ENCODE results near the gene SLC26A11.
A peak's percentile ranks its signal among the peaks of the same experiment; 100 is the strongest.

The SLC26A11 gene

GRCh38 chr17:80183581-80184422 is 36.4 kb upstream of the SLC26A11 start:
- no peak for DNase-seq (ENCODE audit: low read depth)
- no peak overlapping the region for H3K4me3 ChIP-seq (ENCODE audit: low read length)
- H3K9me3 ChIP-seq (ENCODE audit: control insufficient read depth, low read length) = no peaks in the 10 kb centered on the region
- H3K9ac ChIP-seq (ENCODE audit: low read length) = no peak overlapping the region
- H3K4me1 ChIP-seq (ENCODE audit: control insufficient read depth, insufficient read depth, low read length) = peaks cover 14% of the 10 kb centered on the region
- H3K36me3 ChIP-seq (ENCODE audit: control insufficient read depth, insufficient read depth, low read length, severe bottlenecking) = no peaks in the 10 kb centered on the region
- H3K27me3 ChIP-seq (replicated peaks; ENCODE audit: control insufficient read depth, insufficient read depth, low read length) = peaks cover 17% of the 10 kb centered on the region

DNA sequence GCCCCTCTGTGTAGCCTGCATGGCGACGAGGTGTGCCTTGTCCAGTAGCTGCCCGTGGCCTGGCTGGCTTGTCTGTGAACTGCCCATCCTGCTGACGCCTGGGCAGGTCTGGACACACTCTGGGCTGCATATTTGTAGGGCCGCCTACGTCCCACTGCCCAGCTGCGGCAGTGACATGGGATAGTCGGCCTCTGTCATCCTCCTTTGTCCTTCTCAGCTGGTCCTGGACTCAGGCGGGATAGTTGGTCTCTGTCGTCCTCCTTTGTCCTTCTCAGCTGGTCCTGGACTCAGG is 35.9 kb upstream of the SLC26A11 start:
- Histone ChIP-seq H3K27me3 (replicated peaks; ENCODE audit: control insufficient read depth, insufficient read depth, low read length) (peaks cover 16% of the 10 kb centered on the region), H3K9me3 (ENCODE audit: control insufficient read depth, low read length) (no peaks in the 10 kb centered on the region), H3K9ac (ENCODE audit: low read length) (no peak overlapping the region), H3K4me3 (ENCODE audit: low read length) (no peak overlapping the region), H3K4me1 (ENCODE audit: control insufficient read depth, insufficient read depth, low read length) (peaks cover 14% of the 10 kb centered on the region), H3K36me3 (ENCODE audit: control insufficient read depth, insufficient read depth, low read length, severe bottlenecking) (no peaks in the 10 kb centered on the region)
- DNase-seq (ENCODE audit: low read depth) = no peak

DNA sequence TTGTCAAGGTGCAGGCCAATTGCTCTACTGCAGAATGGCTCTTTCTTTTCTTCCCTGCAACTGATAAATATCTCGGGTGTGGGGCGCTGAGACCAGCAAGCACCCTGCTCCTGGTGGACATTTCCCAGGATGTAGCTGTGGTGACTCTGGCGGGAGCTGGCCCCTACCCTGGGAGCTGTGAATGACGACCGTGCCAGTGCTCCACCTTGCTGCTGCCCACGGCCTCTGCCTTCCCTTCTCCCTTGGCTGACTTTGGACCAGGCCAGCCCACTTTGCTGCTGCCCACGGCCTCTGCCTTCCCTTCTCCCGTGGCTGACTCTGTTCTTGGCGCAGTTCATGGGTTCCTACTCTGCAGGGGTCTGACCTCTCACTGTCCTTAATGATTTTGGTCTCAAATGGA is 34.3 kb upstream of the SLC26A11 start:
- Histone ChIP-seq H3K36me3 (ENCODE audit: control insufficient read depth, insufficient read depth, low read length, severe bottlenecking) (no peaks in the 10 kb centered on the region), H3K4me3 (ENCODE audit: low read length) (no peak overlapping the region), H3K4me1 (ENCODE audit: control insufficient read depth, insufficient read depth, low read length) (peaks cover 14% of the 10 kb centered on the region), H3K9ac (ENCODE audit: low read length) (no peak overlapping the region), H3K9me3 (ENCODE audit: control insufficient read depth, low read length) (no peaks in the 10 kb centered on the region), H3K27me3 (replicated peaks; ENCODE audit: control insufficient read depth, insufficient read depth, low read length) (peaks cover 16% of the 10 kb centered on the region)
- no peak for DNase-seq (ENCODE audit: low read depth)

- Histone ChIP-seq H3K27me3 (replicated peaks; ENCODE audit: control insufficient read depth, insufficient read depth, low read length) (peaks cover 27% of the 10 kb centered on the region), H3K36me3 (ENCODE audit: control insufficient read depth, insufficient read depth, low read length, severe bottlenecking) (no peaks in the 10 kb centered on the region), H3K4me1 (ENCODE audit: control insufficient read depth, insufficient read depth, low read length) (peaks cover 14% of the 10 kb centered on the region), H3K9me3 (ENCODE audit: control insufficient read depth, low read length) (no peaks in the 10 kb centered on the region), H3K9ac (ENCODE audit: low read length) (peak overlapping the region; percentile 78), H3K4me3 (ENCODE audit: low read length) (peak overlapping the region; percentile 79)
- no peak for DNase-seq (ENCODE audit: low read depth)
Measured at GRCh38 chr17:80187090-80187489, 33.1 kb upstream of the SLC26A11 start.

DNA sequence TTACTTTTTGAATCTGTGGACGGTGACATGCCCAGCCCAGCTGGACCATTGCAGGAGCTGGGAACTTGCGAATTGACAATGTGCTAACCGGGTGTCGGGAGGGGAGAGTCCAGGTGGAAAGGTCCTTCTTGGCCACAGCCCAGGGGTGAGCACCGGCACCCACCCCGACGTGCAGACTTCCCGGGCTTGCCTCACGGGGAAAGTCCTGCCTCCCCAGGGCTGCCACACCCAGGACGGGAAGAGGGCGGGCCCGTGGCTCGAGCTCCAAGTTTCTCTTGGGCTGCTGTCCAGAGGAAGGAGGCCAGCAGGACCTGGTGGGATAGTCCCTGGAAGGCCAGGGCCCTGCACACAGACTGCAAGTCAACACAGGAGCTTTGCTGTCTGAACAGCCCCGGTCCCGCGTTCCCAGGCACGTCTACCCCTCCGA is 32.7 kb upstream of the SLC26A11 start:
- H3K27me3 ChIP-seq (replicated peaks; ENCODE audit: control insufficient read depth, insufficient read depth, low read length) = peaks cover 31% of the 10 kb centered on the region
- H3K9ac ChIP-seq (ENCODE audit: low read length) = peak overlapping the region; percentile 78
- H3K36me3 ChIP-seq (ENCODE audit: control insufficient read depth, insufficient read depth, low read length, severe bottlenecking) = no peaks in the 10 kb centered on the region
- H3K4me3 ChIP-seq (ENCODE audit: low read length) = peak overlapping the region; percentile 79
- peaks cover 14% of the 10 kb centered on the region for H3K4me1 ChIP-seq (ENCODE audit: control insufficient read depth, insufficient read depth, low read length)
- DNase-seq (ENCODE audit: low read depth) = no peak
- no peaks in the 10 kb centered on the region for H3K9me3 ChIP-seq (ENCODE audit: control insufficient read depth, low read length)

DNA sequence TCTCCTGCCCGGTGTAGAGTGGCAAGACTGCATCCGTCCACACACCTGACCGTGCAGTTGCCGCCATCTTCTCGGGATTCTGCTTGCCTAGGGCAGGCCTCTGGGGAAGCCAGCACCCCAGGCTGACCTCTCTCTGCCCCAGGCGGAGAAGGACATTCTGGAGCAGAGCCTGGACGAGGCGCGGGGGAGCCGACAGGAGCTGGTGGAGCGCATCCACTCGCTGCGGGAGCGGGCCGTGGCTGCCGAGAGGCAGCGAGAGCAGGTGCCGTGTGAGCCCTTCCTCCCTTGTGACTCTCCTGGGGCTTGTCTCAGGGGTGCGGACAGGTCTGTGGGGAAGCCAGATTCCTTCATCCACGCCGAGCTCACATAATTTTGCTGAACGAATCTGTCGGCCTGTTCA is 30.6 kb upstream of the SLC26A11 start:
- Histone ChIP-seq H3K36me3 (ENCODE audit: control insufficient read depth, insufficient read depth, low read length, severe bottlenecking) (no peaks in the 10 kb centered on the region), H3K4me3 (ENCODE audit: low read length) (no peak overlapping the region), H3K27me3 (replicated peaks; ENCODE audit: control insufficient read depth, insufficient read depth, low read length) (peaks cover 46% of the 10 kb centered on the region), H3K9ac (ENCODE audit: low read length) (no peak overlapping the region), H3K9me3 (ENCODE audit: control insufficient read depth, low read length) (no peaks in the 10 kb centered on the region), H3K4me1 (ENCODE audit: control insufficient read depth, insufficient read depth, low read length) (peaks cover 14% of the 10 kb centered on the region)
- no peak for DNase-seq (ENCODE audit: low read depth)

GRCh38 chr17:80190716-80191115 is 29.5 kb upstream of the SLC26A11 start:
- Histone ChIP-seq H3K4me3 (ENCODE audit: low read length) (no peak overlapping the region), H3K9ac (ENCODE audit: low read length) (no peak overlapping the region), H3K27me3 (replicated peaks; ENCODE audit: control insufficient read depth, insufficient read depth, low read length) (peaks cover 50% of the 10 kb centered on the region), H3K4me1 (ENCODE audit: control insufficient read depth, insufficient read depth, low read length) (peaks cover 14% of the 10 kb centered on the region), H3K36me3 (ENCODE audit: control insufficient read depth, insufficient read depth, low read length, severe bottlenecking) (no peaks in the 10 kb centered on the region), H3K9me3 (ENCODE audit: control insufficient read depth, low read length) (no peaks in the 10 kb centered on the region)
- DNase-seq (ENCODE audit: low read depth) = no peak

DNA sequence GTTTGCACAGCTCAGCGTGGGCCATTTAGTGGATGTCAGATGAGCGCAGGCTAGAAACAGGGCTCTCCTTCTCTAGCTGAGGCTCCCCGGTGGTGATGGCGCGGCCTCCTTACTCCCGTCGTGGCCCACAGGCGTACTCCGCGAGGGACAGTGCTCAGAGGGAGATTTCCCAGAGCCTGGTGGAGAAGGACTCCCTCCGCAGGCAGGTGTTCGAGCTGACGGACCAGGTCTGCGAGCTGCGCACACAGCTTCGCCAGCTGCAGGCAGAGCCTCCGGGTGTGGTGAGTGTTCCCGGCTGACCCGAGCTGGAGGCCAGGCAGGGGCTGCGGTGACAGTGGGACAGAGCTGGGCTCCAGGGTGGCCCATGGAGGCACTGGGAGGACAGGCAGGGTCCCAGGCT is 29.0 kb upstream of the SLC26A11 start:
- no peak for DNase-seq (ENCODE audit: low read depth)
- H3K4me1 ChIP-seq (ENCODE audit: control insufficient read depth, insufficient read depth, low read length) = peaks cover 14% of the 10 kb centered on the region
- no peaks in the 10 kb centered on the region for H3K9me3 ChIP-seq (ENCODE audit: control insufficient read depth, low read length)
- H3K9ac ChIP-seq (ENCODE audit: low read length) = no peak overlapping the region
- peaks cover 45% of the 10 kb centered on the region for H3K27me3 ChIP-seq (replicated peaks; ENCODE audit: control insufficient read depth, insufficient read depth, low read length)
- H3K36me3 ChIP-seq (ENCODE audit: control insufficient read depth, insufficient read depth, low read length, severe bottlenecking) = no peaks in the 10 kb centered on the region
- H3K4me3 ChIP-seq (ENCODE audit: low read length) = no peak overlapping the region

DNA sequence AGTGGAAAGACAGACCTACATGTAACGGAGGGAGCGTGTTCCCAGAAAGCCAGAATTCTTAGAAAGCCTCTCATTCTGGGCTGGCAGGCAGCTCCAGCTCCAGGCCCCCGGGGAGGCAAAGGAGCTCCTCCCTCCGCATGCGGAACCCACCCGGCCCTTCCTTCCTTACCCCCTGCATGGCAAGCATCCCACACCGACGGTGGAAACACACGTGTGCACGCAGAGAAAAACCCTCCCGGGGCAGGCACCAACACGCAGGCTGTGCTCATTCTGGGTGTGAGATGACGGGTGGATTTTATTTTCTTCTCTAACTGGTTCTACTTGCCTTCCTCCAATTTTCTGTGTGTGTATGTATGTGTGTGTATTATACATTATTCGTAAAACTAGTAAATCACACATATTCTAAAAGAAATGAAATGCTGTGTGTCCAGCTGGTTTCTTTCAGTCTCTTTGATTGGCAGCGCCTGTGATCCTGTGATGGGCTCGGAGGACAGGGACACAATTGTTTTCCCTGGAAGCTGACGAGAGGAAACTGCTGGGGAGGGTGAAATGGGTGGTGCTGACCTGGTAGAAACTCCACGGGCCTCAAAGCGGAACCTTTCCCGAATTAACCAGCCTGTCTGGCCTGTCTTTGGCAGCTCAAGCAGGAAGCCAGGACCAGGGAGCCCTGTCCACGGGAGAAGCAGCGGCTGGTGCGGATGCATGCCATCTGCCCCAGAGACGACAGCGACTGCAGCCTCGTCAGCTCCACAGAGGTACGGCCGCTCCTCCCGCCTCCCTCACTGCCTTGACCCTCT is 28.2 kb upstream of the SLC26A11 start:
- no peak overlapping the region for H3K4me3 ChIP-seq (ENCODE audit: low read length)
- no peaks in the 10 kb centered on the region for H3K9me3 ChIP-seq (ENCODE audit: control insufficient read depth, low read length)
- H3K9ac ChIP-seq (ENCODE audit: low read length) = no peak overlapping the region
- peaks cover 45% of the 10 kb centered on the region for H3K27me3 ChIP-seq (replicated peaks; ENCODE audit: control insufficient read depth, insufficient read depth, low read length)
- peaks cover 10% of the 10 kb centered on the region for H3K4me1 ChIP-seq (ENCODE audit: control insufficient read depth, insufficient read depth, low read length)
- no peak for DNase-seq (ENCODE audit: low read depth)
- H3K36me3 ChIP-seq (ENCODE audit: control insufficient read depth, insufficient read depth, low read length, severe bottlenecking) = no peaks in the 10 kb centered on the region

GRCh38 chr17:80195141-80195540 is 25.1 kb upstream of the SLC26A11 start:
- Histone ChIP-seq H3K9ac (ENCODE audit: low read length) (no peak overlapping the region), H3K27me3 (replicated peaks; ENCODE audit: control insufficient read depth, insufficient read depth, low read length) (peaks cover 42% of the 10 kb centered on the region), H3K4me1 (ENCODE audit: control insufficient read depth, insufficient read depth, low read length) (no peaks in the 10 kb centered on the region), H3K4me3 (ENCODE audit: low read length) (no peak overlapping the region), H3K9me3 (ENCODE audit: control insufficient read depth, low read length) (no peaks in the 10 kb centered on the region), H3K36me3 (ENCODE audit: control insufficient read depth, insufficient read depth, low read length, severe bottlenecking) (no peaks in the 10 kb centered on the region)
- DNase-seq (ENCODE audit: low read depth) = no peak

- Histone ChIP-seq H3K27me3 (replicated peaks; ENCODE audit: control insufficient read depth, insufficient read depth, low read length) (peaks cover 37% of the 10 kb centered on the region), H3K9me3 (ENCODE audit: control insufficient read depth, low read length) (no peaks in the 10 kb centered on the region), H3K36me3 (ENCODE audit: control insufficient read depth, insufficient read depth, low read length, severe bottlenecking) (no peaks in the 10 kb centered on the region), H3K4me3 (ENCODE audit: low read length) (no peak overlapping the region), H3K4me1 (ENCODE audit: control insufficient read depth, insufficient read depth, low read length) (no peaks in the 10 kb centered on the region), H3K9ac (ENCODE audit: low read length) (no peak overlapping the region)
- peak; percentile 11 for DNase-seq (ENCODE audit: low read depth)
Measured at GRCh38 chr17:80195671-80196529, 24.3 kb upstream of the SLC26A11 start.

Data from adipocyte (in vitro differentiated cells).